ENCODE measurements around the gene COL23A1.

GRCh38 chr5:178488696-178489095 is 101.5 kb downstream of the COL23A1 start:
- TF ChIP-seq EZH2 (IDR thresholded peaks at IDR 0.05; ENCODE audit: borderline replicate concordance) (no peak), CTCF (IDR thresholded peaks at IDR 0.05; ENCODE audit: poor library complexity) (no peak)

Data from hepatocyte (in vitro differentiated cells).